SH-SY5Y (cell line): ENCODE measurements around the gene GNAL.

Experiments
- GATA2 ChIP-seq: IDR thresholded peaks from 2 replicates; pipeline ENCODE4 v1.6.1; 2011; ENCODE audit warnings: mild to moderate bottlenecking, low read depth, low read length
- GATA3 ChIP-seq: IDR thresholded peaks from 2 replicates; pipeline ENCODE4 v1.6.1; 2011; ENCODE audit warnings: low read depth, mild to moderate bottlenecking, low read length, moderate library complexity

DNA sequence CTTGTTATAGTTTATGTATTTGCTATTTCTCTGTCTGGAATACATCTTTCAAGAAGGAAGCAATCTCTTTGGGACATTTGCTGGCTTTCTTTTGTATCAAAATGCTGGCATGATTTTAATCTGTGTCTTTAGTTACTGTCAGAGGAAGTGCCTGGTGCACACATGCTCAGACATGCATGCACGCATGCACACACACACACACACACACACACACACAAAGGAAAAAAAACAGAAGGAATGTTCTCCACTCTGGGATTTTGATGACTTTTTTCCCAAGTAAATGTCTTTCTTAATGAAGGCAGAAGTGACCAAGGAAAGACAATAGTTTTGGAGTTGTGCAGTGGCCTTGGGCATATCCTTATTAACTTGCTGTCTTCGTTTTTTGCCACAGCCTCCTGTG, 6.7 kb downstream of the GNAL start:
- no peak for TF ChIP-seq GATA2
- no peak for TF ChIP-seq GATA3
